WTC11 (cell line): ENCODE data around the gene ACVR2B.

Source experiments
- CBFB ChIP-seq: sonication (generic); formaldehyde crosslinking; IDR thresholded peaks from 2 replicates; pipeline ENCODE4 v1.8.1; 2022; ENCODE audit warnings: mild to moderate bottlenecking, low read depth, missing genetic modification reagents
- ZNF263 ChIP-seq: sonication (generic); formaldehyde crosslinking; IDR thresholded peaks from 2 replicates; pipeline ENCODE4 v1.8.1; 2022; ENCODE audit warnings: low read depth, mild to moderate bottlenecking, moderate library complexity, missing genetic modification reagents
- TF ChIP-seq, protein P1 (sequence below): sonication (generic); formaldehyde crosslinking; IDR thresholded peaks from 2 replicates; pipeline ENCODE4 v1.8.1; 2022; ENCODE audit warnings: missing genetic modification reagents, borderline replicate concordance

DNA sequence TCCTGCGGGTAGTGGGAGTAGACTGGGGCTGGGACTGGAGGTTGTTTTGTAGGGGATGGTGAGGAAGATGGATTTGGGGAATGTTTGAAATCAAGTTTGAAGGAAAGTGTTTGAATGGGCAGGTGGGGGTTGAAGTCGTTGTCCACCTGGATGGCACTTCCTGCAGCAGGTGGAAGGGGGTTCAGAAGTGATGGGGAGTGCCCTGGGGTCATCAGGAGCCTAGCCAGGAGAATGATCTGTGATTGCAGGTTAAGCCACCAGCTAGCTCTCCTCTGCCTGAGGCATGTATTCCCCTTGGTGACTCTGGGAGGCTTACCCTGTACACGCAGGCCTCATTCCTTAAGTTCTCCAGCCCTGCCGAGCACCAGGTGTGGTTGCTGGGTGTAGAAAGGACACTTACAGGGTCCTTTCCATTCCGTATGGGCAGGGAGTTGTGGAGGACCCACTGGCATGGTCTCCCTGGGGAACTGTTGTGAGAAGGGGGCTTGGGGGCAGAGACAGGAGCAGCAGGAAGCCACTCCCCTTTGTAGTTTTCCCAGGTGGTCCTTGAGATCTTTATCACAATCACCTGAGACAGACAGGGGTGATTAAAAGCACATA lies 22.6 kb downstream of the ACVR2B start:
- TF ChIP-seq, protein P1, sequence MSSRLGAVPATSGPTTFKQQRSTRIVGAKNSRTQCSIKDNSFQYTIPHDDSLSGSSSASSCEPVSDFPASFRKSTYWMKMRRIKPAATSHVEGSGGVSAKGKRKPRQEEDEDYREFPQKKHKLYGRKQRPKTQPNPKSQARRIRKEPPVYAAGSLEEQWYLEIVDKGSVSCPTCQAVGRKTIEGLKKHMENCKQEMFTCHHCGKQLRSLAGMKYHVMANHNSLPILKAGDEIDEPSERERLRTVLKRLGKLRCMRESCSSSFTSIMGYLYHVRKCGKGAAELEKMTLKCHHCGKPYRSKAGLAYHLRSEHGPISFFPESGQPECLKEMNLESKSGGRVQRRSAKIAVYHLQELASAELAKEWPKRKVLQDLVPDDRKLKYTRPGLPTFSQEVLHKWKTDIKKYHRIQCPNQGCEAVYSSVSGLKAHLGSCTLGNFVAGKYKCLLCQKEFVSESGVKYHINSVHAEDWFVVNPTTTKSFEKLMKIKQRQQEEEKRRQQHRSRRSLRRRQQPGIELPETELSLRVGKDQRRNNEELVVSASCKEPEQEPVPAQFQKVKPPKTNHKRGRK (CRISPR knock-in tag): no peak
- TF ChIP-seq CBFB (CRISPR knock-in tag) (no peak), ZNF263 (CRISPR knock-in tag) (no peak)
